ENCODE data around the gene OCA2.

Gene OCA2

DNA sequence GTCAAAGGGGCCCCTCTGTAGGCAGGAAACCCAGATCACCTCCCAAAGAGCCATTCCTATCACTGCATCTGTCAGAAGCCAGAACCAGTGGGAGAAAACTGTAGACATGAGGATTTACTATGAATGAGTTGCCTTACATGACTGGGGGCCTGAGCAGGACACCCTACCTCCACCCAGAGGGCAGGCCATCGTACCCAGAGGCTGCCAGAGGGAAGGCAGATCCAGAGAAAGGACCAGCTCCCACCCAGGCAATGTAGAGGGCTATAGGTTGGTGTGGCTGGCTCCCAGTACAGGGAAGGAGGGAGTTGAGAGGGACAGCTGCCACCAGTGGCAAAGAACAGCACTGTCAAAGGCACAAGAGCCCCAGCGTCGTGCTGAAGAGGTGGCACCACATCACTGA is 233.2 kb downstream of the OCA2 start:
- Histone ChIP-seq H3K36me3 (ENCODE audit: insufficient read depth, low read length) (no peaks in the 10 kb centered on the region), H3K4me1 (ENCODE audit: insufficient read depth, low read length, poor library complexity, severe bottlenecking) (no peaks in the 10 kb centered on the region), H3K79me2 (ENCODE audit: insufficient read depth, low read length) (no peaks in the 10 kb centered on the region), H3K9ac (ENCODE audit: low read depth, low read length, poor library complexity, severe bottlenecking) (no peak overlapping the region), H3F3A (ENCODE audit: low read depth) (no peaks in the 10 kb centered on the region), H3K9me2 (replicated peaks; ENCODE audit: low read depth, low read length) (no peaks in the 10 kb centered on the region), H2AFZ (ENCODE audit: low read length) (no peak overlapping the region), H3K9me3 (ENCODE audit: insufficient read depth, low read depth, low read length) (peaks cover 4% of the 10 kb centered on the region; the same call in 1 of the 2 replicates), H3K27me3 (ENCODE audit: insufficient read depth, low read length, poor library complexity, severe bottlenecking) (no peaks in the 10 kb centered on the region), H3K4me2 (ENCODE audit: low read depth, low read length, poor library complexity, severe bottlenecking) (no peak overlapping the region), H3K4me3 (ENCODE audit: low read length, poor library complexity, severe bottlenecking) (no peak overlapping the region), H4K20me1 (ENCODE audit: insufficient read depth, low read length, poor library complexity, severe bottlenecking) (no peaks in the 10 kb centered on the region)
- TF ChIP-seq EZH2phosphoT487 (IDR thresholded peaks at IDR 0.05; ENCODE audit: borderline replicate concordance) (no peak), CTCF (conservative IDR thresholded peaks at IDR 0.05; ENCODE audit: low read length) (no peak)

- H3K9me3 ChIP-seq (ENCODE audit: insufficient read depth, low read depth, low read length): peaks cover 6% of the 10 kb centered on the region; the same call in 1 of the 2 replicates
- H3K27me3 ChIP-seq (ENCODE audit: insufficient read depth, low read length, poor library complexity, severe bottlenecking): no peaks in the 10 kb centered on the region
Observed at GRCh38 chr15:27865323-27865922, 233.7 kb downstream of the OCA2 start.

GRCh38 chr15:27864719-27865118 is 234.4 kb downstream of the OCA2 start:
- Histone ChIP-seq H3F3A (ENCODE audit: low read depth) (no peaks in the 10 kb centered on the region), H3K4me1 (ENCODE audit: insufficient read depth, low read length, poor library complexity, severe bottlenecking) (no peaks in the 10 kb centered on the region), H3K36me3 (ENCODE audit: insufficient read depth, low read length) (no peaks in the 10 kb centered on the region), H3K79me2 (ENCODE audit: insufficient read depth, low read length) (no peaks in the 10 kb centered on the region), H3K4me3 (ENCODE audit: low read length, poor library complexity, severe bottlenecking) (no peak overlapping the region), H4K20me1 (ENCODE audit: insufficient read depth, low read length, poor library complexity, severe bottlenecking) (no peaks in the 10 kb centered on the region), H3K27me3 (ENCODE audit: insufficient read depth, low read length, poor library complexity, severe bottlenecking) (no peaks in the 10 kb centered on the region), H3K9me2 (replicated peaks; ENCODE audit: low read depth, low read length) (no peaks in the 10 kb centered on the region), H3K9ac (ENCODE audit: low read depth, low read length, poor library complexity, severe bottlenecking) (no peak overlapping the region), H2AFZ (ENCODE audit: low read length) (no peak overlapping the region), H3K9me3 (ENCODE audit: insufficient read depth, low read depth, low read length) (peaks cover 6% of the 10 kb centered on the region; the same call in 1 of the 2 replicates), H3K4me2 (ENCODE audit: low read depth, low read length, poor library complexity, severe bottlenecking) (no peak overlapping the region)
- TF ChIP-seq CTCF (conservative IDR thresholded peaks at IDR 0.05; ENCODE audit: low read length): no peak
- TF ChIP-seq EZH2phosphoT487 (IDR thresholded peaks at IDR 0.05; ENCODE audit: borderline replicate concordance): no peak

More at GRCh38 chr15:27865323-27865922, 233.7 kb downstream of the OCA2 start:
- Histone ChIP-seq H3K4me1 (ENCODE audit: insufficient read depth, low read length, poor library complexity, severe bottlenecking) (no peaks in the 10 kb centered on the region), H3K9me2 (replicated peaks; ENCODE audit: low read depth, low read length) (no peaks in the 10 kb centered on the region), H2AFZ (ENCODE audit: low read length) (no peak overlapping the region), H3K79me2 (ENCODE audit: insufficient read depth, low read length) (no peaks in the 10 kb centered on the region), H4K20me1 (ENCODE audit: insufficient read depth, low read length, poor library complexity, severe bottlenecking) (no peaks in the 10 kb centered on the region), H3K9ac (ENCODE audit: low read depth, low read length, poor library complexity, severe bottlenecking) (no peak overlapping the region), H3K36me3 (ENCODE audit: insufficient read depth, low read length) (no peaks in the 10 kb centered on the region), H3K4me2 (ENCODE audit: low read depth, low read length, poor library complexity, severe bottlenecking) (no peak overlapping the region), H3F3A (ENCODE audit: low read depth) (no peaks in the 10 kb centered on the region), H3K4me3 (ENCODE audit: low read length, poor library complexity, severe bottlenecking) (no peak overlapping the region)
- TF ChIP-seq CTCF (conservative IDR thresholded peaks at IDR 0.05; ENCODE audit: low read length) (no peak), EZH2phosphoT487 (IDR thresholded peaks at IDR 0.05; ENCODE audit: borderline replicate concordance) (no peak)

Measured in Loucy (cell line).